H54 (cell line): ENCODE results near the gene NIPAL3.
"Not testable (repeated sequence)": the region's sequence is repeated elsewhere in the genome, so short reads cannot be mapped to it uniquely, and the experiment has no call there.

ENCODE experiments used
- DNase-seq: peaks from one replicate; pipeline ENCODE4 v3.0.0; 2011; ENCODE audit warnings: low spot score, mixed read lengths; ENCODE audit not compliant: insufficient read length
- FAIRE-seq: peaks from 3 replicates; lab custom pipeline; 2011; peaks lifted over from hg19 to GRCh38; lab: Jason Lieb, UNC
- POLR2A ChIP-seq: IDR thresholded peaks from 2 replicates; pipeline ENCODE4 v1.6.1; 2011; ENCODE audit warnings: low read depth, mild to moderate bottlenecking, low read length

NIPAL3 gene

GRCh38 chr1:24504560-24504959 is 89.0 kb downstream of the NIPAL3 start:
- no peak for TF ChIP-seq POLR2A
- FAIRE-seq = no peak
- DNase-seq = no peak

DNA sequence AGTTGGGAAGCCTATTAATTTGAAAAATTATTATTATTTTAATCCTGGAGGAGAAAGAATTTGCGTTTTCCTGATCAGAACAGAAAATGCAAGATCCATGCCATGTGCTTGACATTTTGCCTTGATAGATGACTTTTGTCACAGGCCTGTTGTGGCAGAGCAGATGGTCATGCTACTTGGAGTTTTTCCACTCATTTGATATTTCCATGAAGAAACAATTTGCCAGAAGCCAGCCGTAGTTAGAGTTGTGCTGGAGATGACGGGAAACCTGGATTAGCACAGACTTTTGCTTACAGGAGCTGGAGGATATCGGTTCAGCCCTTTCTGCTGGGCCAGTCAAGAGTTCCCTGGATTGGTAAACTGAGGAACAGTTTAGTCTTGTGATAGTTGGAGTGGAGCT is 90.2 kb downstream of the NIPAL3 start:
- no peak for FAIRE-seq

GRCh38 chr1:24506691-24507381 is 91.2 kb downstream of the NIPAL3 start:
- no peak for TF ChIP-seq POLR2A
- DNase-seq (no peak), FAIRE-seq (no peak)

More for the DNA sequence above, 90.2 kb downstream of the NIPAL3 start:
- TF ChIP-seq POLR2A = no peak
- no peak for DNase-seq

DNA sequence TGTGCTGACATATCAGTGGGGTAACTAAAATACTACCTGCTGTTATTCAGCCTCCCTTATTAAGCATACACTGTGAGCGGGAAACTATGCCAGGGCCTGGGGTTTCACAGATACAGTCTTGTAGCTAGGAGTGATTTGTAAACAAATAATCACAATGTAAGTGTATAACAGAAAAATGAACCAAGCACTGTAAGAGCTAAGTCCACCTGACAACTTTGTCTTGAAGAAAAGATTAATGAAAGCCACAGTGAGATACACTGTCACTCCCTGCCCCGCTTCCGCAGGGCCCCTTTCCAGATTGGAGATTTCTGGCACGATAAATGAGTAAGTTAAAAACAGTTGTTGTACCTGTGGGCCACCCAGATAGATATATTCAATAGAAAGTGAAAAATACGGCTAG is 91.8 kb downstream of the NIPAL3 start:
- no peak for TF ChIP-seq POLR2A
- DNase-seq (no peak), FAIRE-seq (no peak)

DNA sequence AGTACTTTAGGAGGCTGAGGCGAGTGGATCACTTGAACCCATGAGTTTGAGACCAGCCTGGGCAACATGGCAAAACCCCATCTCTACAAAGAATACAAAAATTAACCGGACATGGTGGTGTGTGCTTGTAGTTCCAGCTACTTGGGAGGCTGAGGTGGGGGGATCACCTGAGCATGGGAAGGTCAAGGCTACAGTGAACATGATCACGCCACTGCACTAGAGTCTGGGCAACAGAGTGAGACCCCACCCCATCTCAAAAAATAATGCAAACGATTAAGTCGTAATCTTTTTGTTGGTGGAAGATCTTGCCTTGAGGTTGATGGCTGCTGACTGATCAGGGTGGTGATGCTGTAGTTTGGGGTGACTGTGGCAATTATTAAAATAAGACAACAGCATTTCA is 93.3 kb downstream of the NIPAL3 start:
- no peak for DNase-seq
- FAIRE-seq = no peak
- TF ChIP-seq POLR2A = no peak

DNA sequence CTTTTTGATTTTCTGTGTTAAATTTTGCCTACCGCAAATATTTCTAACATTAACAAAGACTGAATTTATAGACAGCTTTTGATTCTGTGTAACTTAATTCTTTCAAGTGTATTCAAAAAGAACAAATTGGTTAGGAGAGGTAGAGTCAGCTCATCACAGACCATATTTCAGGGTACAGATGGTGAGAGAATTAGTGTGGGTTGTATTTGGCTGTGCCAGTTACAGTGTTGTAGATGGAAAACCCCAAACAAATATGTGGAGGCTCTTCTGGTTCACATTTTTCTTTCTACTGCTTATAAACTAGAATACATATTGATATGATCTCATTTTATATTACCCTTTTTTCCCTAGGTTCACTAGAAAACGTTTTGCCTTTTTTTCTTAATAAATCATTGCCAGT is 98.1 kb downstream of the NIPAL3 start:
- no peak for TF ChIP-seq POLR2A
- FAIRE-seq = no peak
- no peak for DNase-seq

DNA sequence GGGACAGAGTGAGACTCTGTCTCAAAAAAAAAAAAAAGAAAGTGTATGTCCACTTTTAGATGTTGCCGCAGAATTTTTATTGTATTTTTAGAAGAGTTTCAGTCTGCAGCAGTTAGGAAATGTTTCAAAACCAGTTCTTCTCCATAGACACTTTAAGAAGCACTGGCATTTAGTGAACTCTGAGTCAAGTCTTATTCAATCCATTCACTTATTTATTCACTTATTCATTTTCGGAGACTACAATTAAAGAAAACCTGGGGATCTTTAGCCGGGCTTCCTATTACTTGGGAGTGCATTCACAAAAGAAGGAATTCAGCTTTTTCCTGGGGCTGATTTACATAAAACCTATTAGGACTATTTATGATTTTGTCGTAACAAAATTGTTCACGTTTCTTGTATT is 99.3 kb downstream of the NIPAL3 start:
- FAIRE-seq = no peak
- no peak for TF ChIP-seq POLR2A
- DNase-seq = no peak

DNA sequence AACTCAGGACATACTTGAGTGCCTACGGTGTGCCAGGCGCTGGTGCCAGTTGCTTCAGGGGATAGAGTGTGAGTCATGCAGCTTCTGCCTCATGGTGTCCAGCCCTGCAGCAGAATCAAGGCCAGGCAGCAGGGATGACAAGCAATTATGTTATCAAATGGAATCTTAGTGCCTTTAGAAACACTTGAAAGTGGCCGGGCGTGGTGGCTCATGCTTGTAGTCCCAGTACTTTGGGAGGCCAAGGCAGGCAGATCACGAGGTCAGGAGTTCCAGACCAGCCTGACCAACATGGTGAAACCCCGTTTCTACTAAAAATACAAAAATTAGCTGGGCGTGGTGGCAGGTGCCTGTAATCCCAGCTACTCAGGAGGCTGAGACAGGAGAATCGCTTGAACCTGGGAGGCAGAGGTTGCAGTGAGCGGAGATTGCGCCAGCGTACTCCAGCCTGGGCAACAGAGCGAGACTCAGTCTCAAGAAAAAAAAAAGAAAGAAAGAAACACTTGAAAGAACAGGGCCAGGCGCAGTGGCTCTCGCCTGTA is 100.1 kb downstream of the NIPAL3 start:
- FAIRE-seq (peak; percentile 98), DNase-seq (peak; percentile 76)

GRCh38 chr1:24516506-24516905 is 100.9 kb downstream of the NIPAL3 start:
- FAIRE-seq = no peak
- TF ChIP-seq POLR2A = no peak
- no peak for DNase-seq

DNA sequence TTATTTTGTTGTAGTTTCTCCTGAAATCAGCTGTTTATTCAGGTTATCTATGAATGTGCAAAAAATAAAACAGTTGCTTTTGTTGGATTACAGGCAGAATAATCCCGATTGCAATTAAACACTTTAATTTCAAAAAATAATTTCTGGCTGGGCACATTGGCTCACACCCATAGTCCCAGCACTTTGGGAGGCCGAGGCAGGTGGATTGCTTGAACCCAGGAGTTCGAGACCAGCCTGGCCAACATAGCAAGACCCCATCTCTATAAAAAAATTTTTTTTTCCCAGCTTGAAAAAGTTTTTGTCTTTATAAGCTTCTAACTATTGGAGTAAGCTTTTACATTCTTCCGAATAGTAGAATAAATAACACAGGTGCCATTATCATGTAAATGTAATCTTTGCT is 102.3 kb downstream of the NIPAL3 start:
- DNase-seq = no peak
- TF ChIP-seq POLR2A = no peak
- FAIRE-seq = no peak

GRCh38 chr1:24520282-24520681 is 104.7 kb downstream of the NIPAL3 start:
- DNase-seq, FAIRE-seq: not testable (repeated sequence)
